ENCODE results near the gene TACC3. TPM values are rescaled to one million over a fixed set of nuclear protein-coding genes. Genes with fewer than 3 reads are reported as not detected.

The TACC3 gene
- total RNA-seq, 4 donors from 2014 or later, result 4.8 to 10.3 (median 5.1) TPM

- DNase-seq, result no peak
- TF ChIP-seq CTCF (IDR thresholded peaks at IDR 0.05) (no peak), POLR2A (IDR thresholded peaks at IDR 0.05) (no peak)
- H3K27me3 ChIP-seq, result no peaks in the 10 kb centered on the region
- peaks cover 0 to 5% of the 10 kb centered on the region in 2 donors for H3K4me1 ChIP-seq
- no peak overlapping the region for H3K27ac ChIP-seq
- no peaks in the 10 kb centered on the region for H3K9me3 ChIP-seq
- intact Hi-C loops (cut with DNase I), result no loop called here
- 95 to 96% methylated on average over 8 to 14 of the region's 18 CpGs for WGBS, 2 donors
- H3K4me3 ChIP-seq (replicated peaks in 1 of 3), result no peak overlapping the region
- no peaks in the 10 kb centered on the region for H3K36me3 ChIP-seq
Observed at GRCh38 chr4:1750381-1751154, 29.2 kb downstream of the TACC3 start.

- H3K27me3 ChIP-seq, result no peaks in the 10 kb centered on the region
- H3K4me1 ChIP-seq, result peaks cover 0 to 5% of the 10 kb centered on the region in 2 donors
- no peaks in the 10 kb centered on the region for H3K9me3 ChIP-seq
- intact Hi-C loops (cut with DNase I), result no loop called here
- TF ChIP-seq CTCF (IDR thresholded peaks at IDR 0.05) (no peak), POLR2A (IDR thresholded peaks at IDR 0.05) (no peak)
- no peak overlapping the region for H3K27ac ChIP-seq
- 96 to 99% methylated on average over 4 to 16 of the region's 31 CpGs for WGBS, 2 donors
- H3K36me3 ChIP-seq, result no peaks in the 10 kb centered on the region
- no peak overlapping the region for H3K4me3 ChIP-seq (replicated peaks in 1 of 3)
- DNase-seq, result no peak
Observed at GRCh38 chr4:1751155-1751918, 30.0 kb downstream of the TACC3 start.

- intact Hi-C loops (cut with DNase I), result no loop called here
- DNase-seq, result no peak
- H3K4me3 ChIP-seq (replicated peaks in 1 of 3), result no peak overlapping the region
- H3K4me1 ChIP-seq, result peaks cover 0 to 5% of the 10 kb centered on the region in 2 donors
- H3K27me3 ChIP-seq, result no peaks in the 10 kb centered on the region
- no peaks in the 10 kb centered on the region for H3K9me3 ChIP-seq
- H3K36me3 ChIP-seq, result no peaks in the 10 kb centered on the region
- 100% methylated on average over 1 of the region's 8 CpGs; no CpG with 5 or more reads in 1 of the 2 donors for WGBS, 2 donors
- no peak overlapping the region for H3K27ac ChIP-seq
- TF ChIP-seq CTCF (IDR thresholded peaks at IDR 0.05) (no peak), POLR2A (IDR thresholded peaks at IDR 0.05) (no peak)
Observed at GRCh38 chr4:1751919-1752283, 30.6 kb downstream of the TACC3 start.

GRCh38 chr4:1752284-1753041 lies 31.1 kb downstream of the TACC3 start:
- Histone ChIP-seq H3K27me3 (no peaks in the 10 kb centered on the region), H3K27ac (no peak overlapping the region), H3K4me3 (replicated peaks in 1 of 3) (no peak overlapping the region), H3K9me3 (no peaks in the 10 kb centered on the region), H3K4me1 (peaks cover 0 to 5% of the 10 kb centered on the region in 2 donors), H3K36me3 (no peaks in the 10 kb centered on the region)
- no peak for TF ChIP-seq CTCF (IDR thresholded peaks at IDR 0.05)
- no peak for TF ChIP-seq POLR2A (IDR thresholded peaks at IDR 0.05)
- intact Hi-C loops (cut with DNase I), result no loop called here
- WGBS, 2 donors, result 24 to 48% methylated on average over 5 to 13 of the region's 35 CpGs
- no peak for DNase-seq
